ENCODE measurements around the gene ZBTB4. TPM values are rescaled to one million over a fixed set of nuclear protein-coding genes. Genes with fewer than 3 reads are reported as not detected.

The ZBTB4 gene
- total and polyA plus RNA-seq, 2 experiments from 2014 or later = 3.6 to 11.2 TPM

GRCh38 chr17:7444682-7445618, 34.5 kb downstream of the ZBTB4 start, which contains the start of gene CHRNB1:
Gene CHRNB1 (plus strand): TSS chr17:7445061. CDS start chr17:7445128, 67 bp downstream.
- Mint-ChIP-seq H3K4me1 (peaks cover 34% of the 10 kb centered on the region), H3K36me3 (ENCODE audit: low read depth) (peaks cover 9% of the 10 kb centered on the region; the same call in 2 of the 3 replicates), H3K27me3 (ENCODE audit: insufficient read depth, low read depth, poor library complexity) (peaks cover 39% of the 10 kb centered on the region), H3K4me3 (peak within 1 kb of the TSS; percentile 91), H3K9me3 (no peaks in the 10 kb centered on the region; the same call in 2 of the 3 replicates), H3K27ac (peak within 1 kb of the TSS; percentile 96)
- DNase-seq (ENCODE audit: low spot score) = peak; percentile 96
- Histone ChIP-seq H3K4me3 (peak within 1 kb of the TSS; percentile 90), H2AFZ (peak within 1 kb of the TSS; percentile 97), H3K36me3 (ENCODE audit: insufficient read depth) (no peaks in the 10 kb centered on the region), H3K4me2 (peak within 1 kb of the TSS; percentile 99), H3K79me2 (replicated peaks; ENCODE audit: insufficient read depth) (no peaks in the 10 kb centered on the region), H3K9me2 (ENCODE audit: insufficient read depth) (no peaks in the 10 kb centered on the region), H3K27ac (ENCODE audit: low read depth) (peak within 1 kb of the TSS; percentile 90), H3F3A (replicated peaks; ENCODE audit: low read depth) (peaks cover 39% of the 10 kb centered on the region), H3K4me1 (ENCODE audit: insufficient read depth) (peaks cover 41% of the 10 kb centered on the region), H3K27me3 (ENCODE audit: insufficient read depth) (peaks cover 38% of the 10 kb centered on the region), H4K20me1 (replicated peaks; ENCODE audit: insufficient read depth) (0 out of 2 replicates have a peak, but pooled peaks cover 3% of the 10 kb centered on the region)
- TF ChIP-seq CTCF (conservative IDR thresholded peaks at IDR 0.05; ENCODE audit: low read depth in 2 of 2) (peak in 1 of 2 experiments; percentile 37; a peak in 2 of 4 replicates), POLR2AphosphoS5 (IDR thresholded peaks at IDR 0.05; ENCODE audit: low read depth) (peak; percentile 63), JUNB (IDR thresholded peaks at IDR 0.05; ENCODE audit: unreplicated experiment) (no peak), CREB1 (CRISPR knock-in tag; IDR thresholded peaks at IDR 0.05; ENCODE audit: low read depth) (no peak), ZNF114 (CRISPR knock-in tag; IDR thresholded peaks at IDR 0.05) (no peak), EZH2phosphoT487 (IDR thresholded peaks at IDR 0.05; ENCODE audit: unreplicated experiment) (no peak), ETS1 (IDR thresholded peaks at IDR 0.05) (no peak), STAT1 (IDR thresholded peaks at IDR 0.05; ENCODE audit: unreplicated experiment) (no peak), ZNF462 (CRISPR knock-in tag; IDR thresholded peaks at IDR 0.05) (no peak), EZH2 (IDR thresholded peaks at IDR 0.05; ENCODE audit: low read depth, unreplicated experiment) (no peak), ZNF331 (CRISPR knock-in tag; IDR thresholded peaks at IDR 0.05; ENCODE audit: low read depth) (no peak), NANOG (IDR thresholded peaks at IDR 0.05; ENCODE audit: borderline replicate concordance) (no peak)
- TF ChIP-seq, protein P1, sequence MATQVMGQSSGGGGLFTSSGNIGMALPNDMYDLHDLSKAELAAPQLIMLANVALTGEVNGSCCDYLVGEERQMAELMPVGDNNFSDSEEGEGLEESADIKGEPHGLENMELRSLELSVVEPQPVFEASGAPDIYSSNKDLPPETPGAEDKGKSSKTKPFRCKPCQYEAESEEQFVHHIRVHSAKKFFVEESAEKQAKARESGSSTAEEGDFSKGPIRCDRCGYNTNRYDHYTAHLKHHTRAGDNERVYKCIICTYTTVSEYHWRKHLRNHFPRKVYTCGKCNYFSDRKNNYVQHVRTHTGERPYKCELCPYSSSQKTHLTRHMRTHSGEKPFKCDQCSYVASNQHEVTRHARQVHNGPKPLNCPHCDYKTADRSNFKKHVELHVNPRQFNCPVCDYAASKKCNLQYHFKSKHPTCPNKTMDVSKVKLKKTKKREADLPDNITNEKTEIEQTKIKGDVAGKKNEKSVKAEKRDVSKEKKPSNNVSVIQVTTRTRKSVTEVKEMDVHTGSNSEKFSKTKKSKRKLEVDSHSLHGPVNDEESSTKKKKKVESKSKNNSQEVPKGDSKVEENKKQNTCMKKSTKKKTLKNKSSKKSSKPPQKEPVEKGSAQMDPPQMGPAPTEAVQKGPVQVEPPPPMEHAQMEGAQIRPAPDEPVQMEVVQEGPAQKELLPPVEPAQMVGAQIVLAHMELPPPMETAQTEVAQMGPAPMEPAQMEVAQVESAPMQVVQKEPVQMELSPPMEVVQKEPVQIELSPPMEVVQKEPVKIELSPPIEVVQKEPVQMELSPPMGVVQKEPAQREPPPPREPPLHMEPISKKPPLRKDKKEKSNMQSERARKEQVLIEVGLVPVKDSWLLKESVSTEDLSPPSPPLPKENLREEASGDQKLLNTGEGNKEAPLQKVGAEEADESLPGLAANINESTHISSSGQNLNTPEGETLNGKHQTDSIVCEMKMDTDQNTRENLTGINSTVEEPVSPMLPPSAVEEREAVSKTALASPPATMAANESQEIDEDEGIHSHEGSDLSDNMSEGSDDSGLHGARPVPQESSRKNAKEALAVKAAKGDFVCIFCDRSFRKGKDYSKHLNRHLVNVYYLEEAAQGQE (IDR thresholded peaks at IDR 0.05; ENCODE audit: unreplicated experiment) = no peak
- ATAC-seq = peak; percentile 69
